HPDE6-E6E7 (cell line): Measurements from ENCODE around the gene PRPF40A.

ENCODE experiments used
- DNase-seq: peaks from one replicate; pipeline ENCODE4 v3.0.0; 2011; ENCODE audit warnings: missing footprints; ENCODE audit errors: extremely low spot score

Gene PRPF40A

GRCh38 chr2:152651834-152652233, 65.4 kb downstream of the PRPF40A start:
- DNase-seq, result no peak

- no peak for DNase-seq
These were observed 66.4 kb downstream of the PRPF40A start for GRCh38 chr2:152650768-152651371.

- DNase-seq, result no peak
These were observed 67.3 kb downstream of the PRPF40A start for GRCh38 chr2:152649997-152650396.

- no peak for DNase-seq
These were observed 68.9 kb downstream of the PRPF40A start for GRCh38 chr2:152648336-152648735.

GRCh38 chr2:152647552-152647951, 69.7 kb downstream of the PRPF40A start:
- no peak for DNase-seq

- peak; percentile 64 for DNase-seq
These were observed 70.5 kb downstream of the PRPF40A start for GRCh38 chr2:152646775-152647174.

- no peak for DNase-seq
These were observed 71.0 kb downstream of the PRPF40A start for GRCh38 chr2:152646264-152646663.

GRCh38 chr2:152644189-152644873, 72.9 kb downstream of the PRPF40A start:
- no peak for DNase-seq

GRCh38 chr2:152638590-152638989, 78.7 kb downstream of the PRPF40A start:
- no peak for DNase-seq

GRCh38 chr2:152638056-152638455, 79.2 kb downstream of the PRPF40A start:
- no peak for DNase-seq

- no peak for DNase-seq
These were observed 80.0 kb downstream of the PRPF40A start for GRCh38 chr2:152637251-152637650.

GRCh38 chr2:152635635-152636298, 81.5 kb downstream of the PRPF40A start:
- peak; percentile 28 for DNase-seq

- no peak for DNase-seq
These were observed 84.5 kb downstream of the PRPF40A start for GRCh38 chr2:152632736-152633135.

GRCh38 chr2:152630466-152630865, 86.8 kb downstream of the PRPF40A start:
- no peak for DNase-seq

- no peak for DNase-seq
These were observed 88.1 kb downstream of the PRPF40A start for GRCh38 chr2:152629202-152629601.

- DNase-seq, result no peak
These were observed 89.8 kb downstream of the PRPF40A start for GRCh38 chr2:152627351-152627957.

GRCh38 chr2:152626911-152627339, 90.3 kb downstream of the PRPF40A start:
- DNase-seq, result no peak

GRCh38 chr2:152624805-152625204, 92.5 kb downstream of the PRPF40A start:
- no peak for DNase-seq

- no peak for DNase-seq
These were observed 93.5 kb downstream of the PRPF40A start for GRCh38 chr2:152623775-152624174.

GRCh38 chr2:152623076-152623740, 94.1 kb downstream of the PRPF40A start:
- no peak for DNase-seq

GRCh38 chr2:152622219-152622618, 95.0 kb downstream of the PRPF40A start:
- DNase-seq, result no peak

- no peak for DNase-seq
These were observed 96.3 kb downstream of the PRPF40A start for GRCh38 chr2:152620985-152621384.
